OCI-LY1 (cell line): Measurements from ENCODE around the gene ICE1.

Source experiments
- CTCF ChIP-seq: fragments of 200-600 bp; sonication (generic), shearing (Covaris generic); IDR thresholded peaks from 2 replicates; pipeline ENCODE4 v1.5.1; 2017; ENCODE audit warnings: mild to moderate bottlenecking, antibody characterized with exemption, low read length, moderate library complexity, mixed read lengths
- EZH2 ChIP-seq: fragments of 200-600 bp; sonication (generic), shearing (Covaris generic); IDR thresholded peaks from 2 replicates; pipeline ENCODE4 v1.8.0; 2017; ENCODE audit warnings: borderline replicate concordance, mixed run types, mild to moderate bottlenecking, antibody characterized with exemption, low read length, moderate library complexity, mixed read lengths

GRCh38 chr5:5531371-5531770, 108.9 kb downstream of the ICE1 start:
- TF ChIP-seq CTCF (no peak), EZH2 (no peak)
